HEK293 (cell line): ENCODE measurements around the gene CYB561D2.

Experiments used
- CTCF ChIA-PET: fragments of 350-600 bp; formaldehyde crosslinking; extraction: SDS; loops from one replicate; lab custom pipeline; 2021; ENCODE audit warnings: antibody characterized with exemption; lab: Yijun Ruan, JAX
- POLR2A ChIA-PET: fragments of 300-600 bp; formaldehyde crosslinking; extraction: SDS; loops from one replicate; lab custom pipeline; 2020; ENCODE audit warnings: antibody characterized with exemption, inconsistent platforms; lab: Yijun Ruan, JAX
- H3K27ac ChIP-seq: fragments of 200-500 bp; sonication (Bioruptor generic); 2 replicates; pipeline ENCODE4 v1.5.1; 2014; ENCODE audit warnings: low read depth, low read length, control low read depth, inconsistent platforms; ENCODE audit errors: extremely low read depth
- H3K36me3 ChIP-seq, 2 experiments: fragments of 200-500 bp in 1 of 2; sonication (Bioruptor generic) in 1 of 2; 1 replicate in 1 of 2; 2 replicates in 1 of 2; pipeline ENCODE4 v1.5.1; 2014 to 2017; ENCODE audit warnings: inconsistent platforms in 2 of 2, low read length in 2 of 2; ENCODE audit not compliant: control insufficient read depth in 2 of 2, insufficient read depth in 1 of 2
- H3K4me1 ChIP-seq: fragments of 200-500 bp; sonication (Bioruptor generic); 2 replicates; pipeline ENCODE4 v1.5.1; 2014; ENCODE audit warnings: mild to moderate bottlenecking, low read length, inconsistent platforms; ENCODE audit not compliant: control insufficient read depth, insufficient read depth
- H3K4me3 ChIP-seq: 2 replicates; pipeline ENCODE4 v1.5.1; 2011; ENCODE audit warnings: low read depth, mild to moderate bottlenecking, control low read depth, low read length, moderate library complexity
- H3K9me3 ChIP-seq: fragments of 200-500 bp; sonication (Bioruptor generic); 2 replicates; pipeline ENCODE4 v1.5.1; 2014; ENCODE audit warnings: low read depth, low read length, inconsistent platforms; ENCODE audit not compliant: control insufficient read depth, insufficient read depth
- GLIS1 ChIP-seq: fragments of 450-650 bp; formaldehyde crosslinking; IDR thresholded peaks from 2 replicates; pipeline ENCODE4 v1.5.1; 2016; ENCODE audit warnings: missing biosample characterization, missing genetic modification characterization
- HOXC10 ChIP-seq: sonication (generic); formaldehyde crosslinking; IDR thresholded peaks from 2 replicates; pipeline ENCODE4 v1.8.1; 2023; ENCODE audit warnings: mild to moderate bottlenecking, missing genetic modification reagents
- SCRT1 ChIP-seq: fragments of 450-650 bp; formaldehyde crosslinking; IDR thresholded peaks from 2 replicates; pipeline ENCODE4 v1.5.1; 2016; ENCODE audit warnings: missing biosample characterization, missing genetic modification characterization, borderline replicate concordance
- ZIC2 ChIP-seq: fragments of 450-650 bp; formaldehyde crosslinking; IDR thresholded peaks from 2 replicates; pipeline ENCODE4 v1.5.1; 2016; ENCODE audit warnings: missing biosample characterization, missing genetic modification characterization
- ZNF184 ChIP-seq: fragments of 450-650 bp; IDR thresholded peaks from 2 replicates; pipeline ENCODE4 v1.5.1; 2018; ENCODE audit warnings: missing biosample characterization, mild to moderate bottlenecking, missing genetic modification characterization
- ZNF223 ChIP-seq: fragments of 450-650 bp; formaldehyde crosslinking; IDR thresholded peaks from 2 replicates; pipeline ENCODE4 v1.5.1; 2016; ENCODE audit warnings: missing biosample characterization, missing genetic modification characterization
- ZNF274 ChIP-seq, 2 experiments: fragments of 200-500 bp in 1 of 2; fragments of 450-650 bp in 1 of 2; sonication (Bioruptor generic) in 1 of 2; formaldehyde crosslinking in 1 of 2; IDR thresholded peaks; 2 replicates each; pipeline versions ENCODE4 v1.5.1 to v1.6.1; 2014 to 2016; ENCODE audit warnings: borderline replicate concordance in 1 of 2, inconsistent platforms in 1 of 2, low read length in 1 of 2, missing biosample characterization in 1 of 2, missing genetic modification characterization in 1 of 2
- ZNF350 ChIP-seq: fragments of 450-650 bp; formaldehyde crosslinking; IDR thresholded peaks from 2 replicates; pipeline ENCODE4 v1.5.0; 2017; ENCODE audit warnings: missing biosample characterization, mild to moderate bottlenecking, missing genetic modification characterization
- ZNF473 ChIP-seq: fragments of 450-650 bp; formaldehyde crosslinking; IDR thresholded peaks from 2 replicates; pipeline ENCODE4 v1.5.1; 2017; ENCODE audit warnings: missing biosample characterization, missing genetic modification characterization
- ZNF600 ChIP-seq: fragments of 450-650 bp; formaldehyde crosslinking; IDR thresholded peaks from 2 replicates; pipeline ENCODE4 v1.5.1; 2016; ENCODE audit warnings: missing biosample characterization, missing genetic modification characterization
- ZNF654 ChIP-seq: fragments of 450-650 bp; formaldehyde crosslinking; IDR thresholded peaks from 2 replicates; pipeline ENCODE4 v1.5.1; 2016; ENCODE audit warnings: low read depth, missing biosample characterization, missing genetic modification characterization
- TF ChIP-seq, protein P1 (sequence below): fragments of 450-650 bp; formaldehyde crosslinking; IDR thresholded peaks from 2 replicates; pipeline ENCODE4 v1.5.1; 2016; ENCODE audit warnings: missing biosample characterization, missing genetic modification characterization
- TF ChIP-seq, protein P2 (sequence below): fragments of 450-650 bp; formaldehyde crosslinking; IDR thresholded peaks from 2 replicates; pipeline ENCODE4 v1.5.1; 2016; ENCODE audit warnings: missing biosample characterization, missing genetic modification characterization
- TF ChIP-seq, protein P3 (sequence below): fragments of 450-650 bp; formaldehyde crosslinking; IDR thresholded peaks from 2 replicates; pipeline ENCODE4 v1.5.1; 2016; ENCODE audit warnings: missing biosample characterization, missing genetic modification characterization, borderline replicate concordance
- TF ChIP-seq, protein P4 (sequence below): fragments of 450-650 bp; formaldehyde crosslinking; IDR thresholded peaks from 2 replicates; pipeline ENCODE4 v1.5.1; 2017; ENCODE audit warnings: missing biosample characterization, missing genetic modification characterization
- TF ChIP-seq, protein P5 (sequence below): fragments of 450-650 bp; formaldehyde crosslinking; IDR thresholded peaks from 2 replicates; pipeline ENCODE4 v1.5.1; 2016; ENCODE audit warnings: missing biosample characterization, missing genetic modification characterization, borderline replicate concordance
- TF ChIP-seq, protein P6 (sequence below): fragments of 450-650 bp; formaldehyde crosslinking; IDR thresholded peaks from 2 replicates; pipeline ENCODE4 v1.5.1; 2016; ENCODE audit warnings: missing biosample characterization, missing genetic modification characterization

The CYB561D2 gene

DNA sequence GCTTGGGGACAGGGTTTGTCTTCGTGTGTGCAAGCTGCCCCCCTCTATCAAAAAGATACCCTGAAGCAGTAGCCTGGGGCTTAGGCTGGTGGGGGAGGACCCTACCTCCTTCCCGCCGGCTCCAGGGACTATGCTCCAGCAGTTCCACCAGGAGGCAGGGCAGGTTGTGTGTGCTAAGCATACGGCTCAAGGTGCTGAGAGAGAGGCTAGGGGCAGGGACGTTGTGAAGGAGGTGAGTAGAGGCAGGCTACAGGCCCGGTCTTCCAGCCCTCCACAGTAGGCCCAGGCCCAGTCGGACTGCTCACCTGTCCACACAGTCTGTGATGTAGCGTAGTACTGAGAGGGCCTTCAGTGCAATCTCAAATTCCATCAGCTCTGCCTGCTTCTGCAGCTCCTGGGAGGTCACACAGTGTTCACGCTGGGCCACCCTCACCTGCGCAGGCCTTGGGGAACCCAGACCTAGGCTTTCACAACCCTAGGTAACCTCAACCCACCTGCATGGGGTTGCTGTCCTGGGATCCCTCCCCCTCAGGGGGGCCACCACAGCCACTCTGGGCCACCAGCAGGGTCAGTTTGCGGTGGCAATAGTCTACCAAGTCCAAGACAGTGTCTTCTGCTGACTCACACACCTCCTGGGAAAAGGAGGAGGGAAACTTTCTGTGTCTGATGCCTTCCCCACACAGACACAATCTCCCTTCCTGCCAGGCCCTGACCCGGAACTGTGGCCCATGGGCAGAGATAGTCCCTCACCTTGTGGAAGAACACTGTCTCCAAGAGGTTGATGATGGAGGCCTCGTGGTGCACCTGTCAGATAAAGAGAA, 7.6 kb upstream of the CYB561D2 start:
- TF ChIP-seq, protein P1, sequence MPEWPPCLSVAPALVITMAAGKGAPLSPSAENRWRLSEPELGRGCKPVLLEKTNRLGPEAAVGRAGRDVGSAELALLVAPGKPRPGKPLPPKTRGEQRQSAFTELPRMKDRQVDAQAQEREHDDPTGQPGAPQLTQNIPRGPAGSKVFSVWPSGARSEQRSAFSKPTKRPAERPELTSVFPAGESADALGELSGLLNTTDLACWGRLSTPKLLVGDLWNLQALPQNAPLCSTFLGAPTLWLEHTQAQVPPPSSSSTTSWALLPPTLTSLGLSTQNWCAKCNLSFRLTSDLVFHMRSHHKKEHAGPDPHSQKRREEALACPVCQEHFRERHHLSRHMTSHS (tag by site-specific recombination), result no peak
- TF ChIP-seq GLIS1 (tag by site-specific recombination), result 0 out of 2 replicates have a peak, but pooled peaks have one; percentile 16
- TF ChIP-seq ZNF223 (tag by site-specific recombination), result no peak
- Histone ChIP-seq H3K9me3 (no peaks in the 10 kb centered on the region), H3K36me3 (peaks cover 0 to 40% of the 10 kb centered on the region in 2 experiments; a peak in 1 of 3 replicates), H3K4me1 (peaks cover 4% of the 10 kb centered on the region; the same call in 1 of the 2 replicates), H3K4me3 (no peak overlapping the region), H3K27ac (no peak overlapping the region)
- POLR2A ChIA-PET, result no interaction called here
- CTCF ChIA-PET, result interaction anchor here (1.0 kb wide), 1 partner anchor 199 kb away, joined by 3 read pairs; no protein-coding TSS in a partner anchor

DNA sequence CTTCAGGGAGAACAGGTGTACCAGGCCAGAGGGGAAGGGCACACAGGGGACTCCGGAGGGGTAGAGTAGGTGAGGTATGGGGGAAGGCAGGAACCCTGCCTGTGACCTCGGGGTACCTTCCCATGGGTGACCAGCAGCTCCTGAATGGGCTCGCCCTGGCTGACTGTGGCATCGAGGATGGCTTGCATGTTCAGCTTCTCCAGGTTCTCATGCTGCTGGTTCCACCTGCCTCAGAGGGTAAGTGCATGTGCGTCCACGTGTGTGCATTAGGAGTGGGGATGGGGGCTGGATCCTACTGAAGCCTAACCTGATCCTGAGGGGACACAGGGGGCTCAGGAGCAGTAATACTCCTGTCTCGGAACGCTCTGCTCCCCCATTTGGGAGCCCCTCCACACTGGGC, 5.7 kb upstream of the CYB561D2 start:
- CTCF ChIA-PET, result interaction anchor here (1.1 kb wide), 1 partner anchor 8 kb away, joined by 5 read pairs; no protein-coding TSS in a partner anchor
- H3K36me3 ChIP-seq, result peaks cover 0 to 55% of the 10 kb centered on the region in 2 experiments; a peak in 1 of 3 replicates
- no peak overlapping the region for H3K4me3 ChIP-seq
- TF ChIP-seq ZNF473 (tag by site-specific recombination) (no peak), ZIC2 (tag by site-specific recombination) (no peak), HOXC10 (CRISPR knock-in tag) (no peak), ZNF274 (IDR thresholded peaks at IDR 0.05; ENCODE audit: low read length) (no peak), ZNF274 (tag by site-specific recombination; IDR thresholded peaks at IDR 0.05; ENCODE audit: borderline replicate concordance) (no peak), ZNF654 (tag by site-specific recombination) (no peak), ZNF600 (tag by site-specific recombination) (no peak), SCRT1 (tag by site-specific recombination) (no peak), ZNF350 (no peak), ZNF184 (tag by site-specific recombination) (no peak)
- TF ChIP-seq, protein P2, sequence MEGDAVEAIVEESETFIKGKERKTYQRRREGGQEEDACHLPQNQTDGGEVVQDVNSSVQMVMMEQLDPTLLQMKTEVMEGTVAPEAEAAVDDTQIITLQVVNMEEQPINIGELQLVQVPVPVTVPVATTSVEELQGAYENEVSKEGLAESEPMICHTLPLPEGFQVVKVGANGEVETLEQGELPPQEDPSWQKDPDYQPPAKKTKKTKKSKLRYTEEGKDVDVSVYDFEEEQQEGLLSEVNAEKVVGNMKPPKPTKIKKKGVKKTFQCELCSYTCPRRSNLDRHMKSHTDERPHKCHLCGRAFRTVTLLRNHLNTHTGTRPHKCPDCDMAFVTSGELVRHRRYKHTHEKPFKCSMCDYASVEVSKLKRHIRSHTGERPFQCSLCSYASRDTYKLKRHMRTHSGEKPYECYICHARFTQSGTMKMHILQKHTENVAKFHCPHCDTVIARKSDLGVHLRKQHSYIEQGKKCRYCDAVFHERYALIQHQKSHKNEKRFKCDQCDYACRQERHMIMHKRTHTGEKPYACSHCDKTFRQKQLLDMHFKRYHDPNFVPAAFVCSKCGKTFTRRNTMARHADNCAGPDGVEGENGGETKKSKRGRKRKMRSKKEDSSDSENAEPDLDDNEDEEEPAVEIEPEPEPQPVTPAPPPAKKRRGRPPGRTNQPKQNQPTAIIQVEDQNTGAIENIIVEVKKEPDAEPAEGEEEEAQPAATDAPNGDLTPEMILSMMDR (tag by site-specific recombination), result no peak
- TF ChIP-seq, protein P3, sequence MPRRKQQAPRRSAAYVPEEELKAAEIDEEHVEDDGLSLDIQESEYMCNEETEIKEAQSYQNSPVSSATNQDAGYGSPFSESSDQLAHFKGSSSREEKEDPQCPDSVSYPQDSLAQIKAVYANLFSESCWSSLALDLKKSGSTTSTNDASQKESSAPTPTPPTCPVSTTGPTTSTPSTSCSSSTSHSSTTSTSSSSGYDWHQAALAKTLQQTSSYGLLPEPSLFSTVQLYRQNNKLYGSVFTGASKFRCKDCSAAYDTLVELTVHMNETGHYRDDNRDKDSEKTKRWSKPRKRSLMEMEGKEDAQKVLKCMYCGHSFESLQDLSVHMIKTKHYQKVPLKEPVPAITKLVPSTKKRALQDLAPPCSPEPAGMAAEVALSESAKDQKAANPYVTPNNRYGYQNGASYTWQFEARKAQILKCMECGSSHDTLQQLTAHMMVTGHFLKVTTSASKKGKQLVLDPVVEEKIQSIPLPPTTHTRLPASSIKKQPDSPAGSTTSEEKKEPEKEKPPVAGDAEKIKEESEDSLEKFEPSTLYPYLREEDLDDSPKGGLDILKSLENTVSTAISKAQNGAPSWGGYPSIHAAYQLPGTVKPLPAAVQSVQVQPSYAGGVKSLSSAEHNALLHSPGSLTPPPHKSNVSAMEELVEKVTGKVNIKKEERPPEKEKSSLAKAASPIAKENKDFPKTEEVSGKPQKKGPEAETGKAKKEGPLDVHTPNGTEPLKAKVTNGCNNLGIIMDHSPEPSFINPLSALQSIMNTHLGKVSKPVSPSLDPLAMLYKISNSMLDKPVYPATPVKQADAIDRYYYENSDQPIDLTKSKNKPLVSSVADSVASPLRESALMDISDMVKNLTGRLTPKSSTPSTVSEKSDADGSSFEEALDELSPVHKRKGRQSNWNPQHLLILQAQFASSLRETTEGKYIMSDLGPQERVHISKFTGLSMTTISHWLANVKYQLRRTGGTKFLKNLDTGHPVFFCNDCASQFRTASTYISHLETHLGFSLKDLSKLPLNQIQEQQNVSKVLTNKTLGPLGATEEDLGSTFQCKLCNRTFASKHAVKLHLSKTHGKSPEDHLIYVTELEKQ (tag by site-specific recombination), result no peak
- TF ChIP-seq, protein P4, sequence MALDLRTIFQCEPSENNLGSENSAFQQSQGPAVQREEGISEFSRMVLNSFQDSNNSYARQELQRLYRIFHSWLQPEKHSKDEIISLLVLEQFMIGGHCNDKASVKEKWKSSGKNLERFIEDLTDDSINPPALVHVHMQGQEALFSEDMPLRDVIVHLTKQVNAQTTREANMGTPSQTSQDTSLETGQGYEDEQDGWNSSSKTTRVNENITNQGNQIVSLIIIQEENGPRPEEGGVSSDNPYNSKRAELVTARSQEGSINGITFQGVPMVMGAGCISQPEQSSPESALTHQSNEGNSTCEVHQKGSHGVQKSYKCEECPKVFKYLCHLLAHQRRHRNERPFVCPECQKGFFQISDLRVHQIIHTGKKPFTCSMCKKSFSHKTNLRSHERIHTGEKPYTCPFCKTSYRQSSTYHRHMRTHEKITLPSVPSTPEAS (tag by site-specific recombination), result no peak
- TF ChIP-seq, protein P5, sequence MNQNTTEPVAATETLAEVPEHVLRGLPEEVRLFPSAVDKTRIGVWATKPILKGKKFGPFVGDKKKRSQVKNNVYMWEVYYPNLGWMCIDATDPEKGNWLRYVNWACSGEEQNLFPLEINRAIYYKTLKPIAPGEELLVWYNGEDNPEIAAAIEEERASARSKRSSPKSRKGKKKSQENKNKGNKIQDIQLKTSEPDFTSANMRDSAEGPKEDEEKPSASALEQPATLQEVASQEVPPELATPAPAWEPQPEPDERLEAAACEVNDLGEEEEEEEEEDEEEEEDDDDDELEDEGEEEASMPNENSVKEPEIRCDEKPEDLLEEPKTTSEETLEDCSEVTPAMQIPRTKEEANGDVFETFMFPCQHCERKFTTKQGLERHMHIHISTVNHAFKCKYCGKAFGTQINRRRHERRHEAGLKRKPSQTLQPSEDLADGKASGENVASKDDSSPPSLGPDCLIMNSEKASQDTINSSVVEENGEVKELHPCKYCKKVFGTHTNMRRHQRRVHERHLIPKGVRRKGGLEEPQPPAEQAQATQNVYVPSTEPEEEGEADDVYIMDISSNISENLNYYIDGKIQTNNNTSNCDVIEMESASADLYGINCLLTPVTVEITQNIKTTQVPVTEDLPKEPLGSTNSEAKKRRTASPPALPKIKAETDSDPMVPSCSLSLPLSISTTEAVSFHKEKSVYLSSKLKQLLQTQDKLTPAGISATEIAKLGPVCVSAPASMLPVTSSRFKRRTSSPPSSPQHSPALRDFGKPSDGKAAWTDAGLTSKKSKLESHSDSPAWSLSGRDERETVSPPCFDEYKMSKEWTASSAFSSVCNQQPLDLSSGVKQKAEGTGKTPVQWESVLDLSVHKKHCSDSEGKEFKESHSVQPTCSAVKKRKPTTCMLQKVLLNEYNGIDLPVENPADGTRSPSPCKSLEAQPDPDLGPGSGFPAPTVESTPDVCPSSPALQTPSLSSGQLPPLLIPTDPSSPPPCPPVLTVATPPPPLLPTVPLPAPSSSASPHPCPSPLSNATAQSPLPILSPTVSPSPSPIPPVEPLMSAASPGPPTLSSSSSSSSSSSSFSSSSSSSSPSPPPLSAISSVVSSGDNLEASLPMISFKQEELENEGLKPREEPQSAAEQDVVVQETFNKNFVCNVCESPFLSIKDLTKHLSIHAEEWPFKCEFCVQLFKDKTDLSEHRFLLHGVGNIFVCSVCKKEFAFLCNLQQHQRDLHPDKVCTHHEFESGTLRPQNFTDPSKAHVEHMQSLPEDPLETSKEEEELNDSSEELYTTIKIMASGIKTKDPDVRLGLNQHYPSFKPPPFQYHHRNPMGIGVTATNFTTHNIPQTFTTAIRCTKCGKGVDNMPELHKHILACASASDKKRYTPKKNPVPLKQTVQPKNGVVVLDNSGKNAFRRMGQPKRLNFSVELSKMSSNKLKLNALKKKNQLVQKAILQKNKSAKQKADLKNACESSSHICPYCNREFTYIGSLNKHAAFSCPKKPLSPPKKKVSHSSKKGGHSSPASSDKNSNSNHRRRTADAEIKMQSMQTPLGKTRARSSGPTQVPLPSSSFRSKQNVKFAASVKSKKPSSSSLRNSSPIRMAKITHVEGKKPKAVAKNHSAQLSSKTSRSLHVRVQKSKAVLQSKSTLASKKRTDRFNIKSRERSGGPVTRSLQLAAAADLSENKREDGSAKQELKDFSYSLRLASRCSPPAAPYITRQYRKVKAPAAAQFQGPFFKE (tag by site-specific recombination), result no peak
- TF ChIP-seq, protein P6, sequence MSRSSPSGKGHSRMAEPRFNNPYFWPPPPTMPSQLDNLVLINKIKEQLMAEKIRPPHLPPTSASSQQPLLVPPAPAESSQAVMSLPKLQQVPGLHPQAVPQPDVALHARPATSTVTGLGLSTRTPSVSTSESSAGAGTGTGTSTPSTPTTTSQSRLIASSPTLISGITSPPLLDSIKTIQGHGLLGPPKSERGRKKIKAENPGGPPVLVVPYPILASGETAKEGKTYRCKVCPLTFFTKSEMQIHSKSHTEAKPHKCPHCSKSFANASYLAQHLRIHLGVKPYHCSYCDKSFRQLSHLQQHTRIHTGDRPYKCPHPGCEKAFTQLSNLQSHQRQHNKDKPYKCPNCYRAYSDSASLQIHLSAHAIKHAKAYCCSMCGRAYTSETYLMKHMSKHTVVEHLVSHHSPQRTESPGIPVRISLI (tag by site-specific recombination), result no peak
- POLR2A ChIA-PET, result interaction anchor here (1.0 to 1.5 kb wide), 2 partner anchors 8 to 12 kb away, joined by 3 to 12 read pairs; no protein-coding TSS in a partner anchor
- H3K4me1 ChIP-seq, result peaks cover 4% of the 10 kb centered on the region; the same call in 1 of the 2 replicates
- H3K27ac ChIP-seq, result no peak overlapping the region
- no peaks in the 10 kb centered on the region for H3K9me3 ChIP-seq
